GM18867 (cell line): Measurements from ENCODE around the gene DHX32.

ENCODE experiments used
- ATAC-seq: cut with Tn5 transposase; IDR thresholded peaks from one replicate; pipeline ENCODE4 v1.9.1; 2021; ENCODE audit warnings: mild to moderate bottlenecking, moderate library complexity; ENCODE audit not compliant: unreplicated experiment

DHX32 gene

DNA sequence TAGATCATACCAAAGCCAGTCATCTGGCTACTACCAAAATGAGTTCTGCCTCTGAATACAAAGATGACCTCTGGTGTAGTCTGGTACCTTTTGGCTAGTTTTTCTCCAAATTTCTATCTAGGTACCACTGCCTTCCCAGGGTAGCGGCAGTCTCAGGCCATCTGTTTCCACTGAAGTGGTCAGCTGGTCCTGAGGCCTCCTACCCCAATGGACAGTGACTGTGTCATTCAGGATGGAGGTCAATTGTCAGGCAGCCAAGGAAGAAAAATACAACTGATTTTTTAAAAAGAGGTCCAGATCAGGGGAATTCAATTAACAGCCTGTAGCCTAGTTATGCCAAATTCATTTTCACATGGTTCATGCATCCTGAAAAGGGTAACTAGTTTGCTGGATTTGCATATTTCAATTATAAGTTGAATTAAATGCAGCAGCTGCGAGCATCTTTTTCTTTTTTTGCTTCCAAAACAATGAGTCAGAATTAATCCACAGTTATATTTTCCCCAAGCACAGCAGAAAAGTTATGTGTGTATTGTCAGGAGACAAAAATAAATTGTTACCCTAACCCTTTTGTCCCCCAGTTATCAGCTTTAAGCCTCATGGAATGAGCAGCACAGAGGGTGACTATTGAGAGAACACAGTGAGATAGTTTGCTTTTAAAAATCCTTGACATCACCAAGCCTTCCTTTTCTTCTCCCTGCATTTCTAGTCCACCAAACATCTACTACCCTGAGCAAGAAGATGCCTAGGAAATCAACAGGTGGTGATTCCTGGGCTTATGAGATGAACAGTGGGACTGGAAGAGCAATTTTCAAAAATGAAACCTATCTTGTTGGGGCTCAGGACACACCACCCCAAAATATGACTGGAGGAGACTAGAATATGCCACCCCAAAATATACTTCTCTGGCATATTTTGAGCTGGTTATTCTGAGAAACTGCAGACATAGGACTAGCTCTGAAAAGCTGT, 30.0 kb downstream of the DHX32 start:
- ATAC-seq: no peak

- ATAC-seq: no peak
Measured at GRCh38 chr10:125849448-125849847, 31.6 kb downstream of the DHX32 start.

DNA sequence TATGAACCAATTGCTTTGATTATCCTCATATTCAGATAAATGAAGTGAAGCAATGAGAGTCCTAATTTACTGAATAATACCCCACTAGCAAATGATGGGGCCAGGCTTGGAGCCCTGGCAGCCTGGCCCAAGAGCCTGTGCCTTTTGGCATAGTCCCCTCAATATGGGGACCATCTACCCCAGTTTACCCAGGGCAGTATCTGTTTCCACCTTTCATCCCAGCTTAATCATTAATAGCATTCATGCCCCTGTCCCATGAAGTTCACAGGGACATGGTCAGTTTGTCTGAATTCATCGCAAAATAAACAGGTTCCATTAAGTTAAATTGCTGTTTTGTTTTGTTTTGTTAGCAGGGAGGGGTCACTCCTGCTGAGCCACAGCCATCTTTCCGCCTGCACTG, 32.2 kb downstream of the DHX32 start:
- ATAC-seq: no peak

DNA sequence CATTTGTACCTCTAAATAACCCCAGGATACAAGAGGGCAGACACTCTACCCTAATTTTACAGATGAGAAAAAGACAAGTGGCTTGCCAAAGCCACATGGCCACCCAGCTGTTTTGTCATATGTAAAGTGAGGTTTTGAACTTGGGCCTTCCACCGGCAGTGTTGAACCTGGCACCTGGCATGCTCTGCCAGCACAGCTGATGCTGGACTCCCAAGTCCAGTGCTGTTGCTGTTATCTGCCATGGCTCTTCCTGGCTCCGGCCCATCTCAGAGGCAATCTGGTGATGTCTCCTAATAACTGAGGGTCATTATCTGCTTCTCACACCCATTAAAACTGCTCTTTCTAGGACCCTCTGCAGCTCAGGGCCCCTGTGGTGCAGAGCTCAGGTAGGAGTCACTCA, 32.7 kb downstream of the DHX32 start:
- ATAC-seq: no peak

DNA sequence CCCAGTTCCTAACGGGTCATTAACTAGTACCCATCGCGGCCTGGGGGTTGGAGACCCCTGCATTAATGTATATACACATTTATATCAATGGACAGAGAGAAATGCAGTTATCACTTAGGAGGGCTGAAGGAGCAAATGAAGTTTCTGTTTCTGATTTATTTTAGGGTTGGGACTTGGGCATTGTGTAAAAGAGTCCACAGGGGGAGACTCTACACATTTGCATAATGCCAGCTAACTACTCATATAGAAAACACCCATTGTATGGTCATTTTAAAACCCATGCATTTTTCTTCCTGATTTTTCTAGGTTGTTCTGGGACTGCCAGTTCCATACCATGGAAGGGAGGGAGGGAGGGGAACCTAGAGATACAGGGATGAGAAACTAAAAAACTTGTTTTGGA, 34.2 kb downstream of the DHX32 start:
- peak; percentile 52 for ATAC-seq

DNA sequence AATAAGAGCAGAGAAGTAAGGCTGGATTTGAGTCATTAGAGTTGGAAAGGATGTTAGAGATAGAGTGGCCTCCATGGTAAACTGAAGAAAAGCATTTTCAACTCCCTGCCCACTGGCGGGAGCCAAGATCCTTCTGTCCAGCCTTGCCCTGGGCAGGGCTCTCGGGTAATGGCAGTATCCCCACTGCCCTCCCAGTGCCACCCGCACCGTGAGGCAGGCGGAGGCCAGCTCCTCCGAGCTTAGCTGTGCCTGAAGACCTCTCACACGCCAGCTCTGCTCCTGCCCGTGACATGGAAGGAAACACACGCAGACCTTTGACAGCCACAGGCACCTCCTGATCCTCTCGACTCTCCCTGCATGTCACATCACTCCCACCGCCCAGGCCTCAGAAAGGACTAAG, 35.5 kb downstream of the DHX32 start:
- no peak for ATAC-seq

DNA sequence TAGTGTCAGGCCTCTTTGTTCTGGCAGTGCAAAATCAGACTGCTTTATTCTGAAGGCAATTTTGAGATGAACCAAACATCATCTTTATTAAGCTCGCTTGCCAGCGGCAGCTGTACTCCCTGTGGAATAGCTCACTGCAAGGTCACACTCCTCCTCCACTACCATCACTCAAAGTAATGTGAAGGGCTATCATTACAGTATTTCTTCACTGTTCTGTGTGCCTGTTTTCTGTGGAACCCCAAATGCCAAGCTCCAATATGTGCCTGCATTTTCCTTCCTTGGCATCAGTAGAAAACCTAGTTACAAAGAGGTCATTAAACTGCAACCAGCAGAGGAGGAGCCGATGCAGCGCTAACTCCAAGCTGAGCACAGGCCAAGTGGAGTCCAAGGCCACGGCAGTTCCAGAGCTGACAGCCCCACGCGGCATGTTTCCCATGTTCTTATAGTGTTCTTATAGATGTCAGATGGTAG, 36.3 kb downstream of the DHX32 start:
- no peak for ATAC-seq

DNA sequence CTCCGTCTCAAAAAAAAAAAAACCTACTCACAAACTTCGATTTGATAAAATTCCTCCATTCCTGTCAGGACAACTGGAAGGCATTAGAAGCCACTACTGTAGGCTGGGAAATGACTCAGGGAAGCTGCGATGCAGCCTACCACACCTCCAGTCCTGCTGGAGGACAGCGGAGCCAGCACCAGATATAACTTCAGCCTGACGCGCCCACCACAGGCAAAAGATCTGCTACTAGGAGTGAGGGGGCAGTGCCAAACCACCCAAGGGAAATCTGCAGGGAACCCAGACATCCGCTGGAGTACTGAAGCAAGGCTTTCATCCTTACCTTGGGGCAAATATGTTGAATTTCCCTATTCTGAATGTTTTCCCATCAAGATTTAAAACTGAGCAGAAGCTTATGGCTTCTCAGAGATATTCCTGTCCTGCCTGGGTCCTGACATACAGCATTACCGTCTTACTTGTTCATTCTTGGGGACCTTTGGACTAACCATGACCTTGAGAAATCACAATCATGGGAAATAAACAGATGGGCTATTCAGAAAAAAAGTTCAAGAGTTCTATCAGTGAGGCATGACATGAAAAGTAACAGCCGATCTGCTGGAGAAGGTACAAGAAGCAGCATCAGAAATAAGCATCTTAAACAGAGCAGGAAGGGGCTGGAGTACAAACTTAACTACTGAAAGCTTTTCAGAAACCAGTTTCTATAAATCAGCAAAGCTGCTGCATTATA, 37.3 kb downstream of the DHX32 start:
- ATAC-seq: no peak

DNA sequence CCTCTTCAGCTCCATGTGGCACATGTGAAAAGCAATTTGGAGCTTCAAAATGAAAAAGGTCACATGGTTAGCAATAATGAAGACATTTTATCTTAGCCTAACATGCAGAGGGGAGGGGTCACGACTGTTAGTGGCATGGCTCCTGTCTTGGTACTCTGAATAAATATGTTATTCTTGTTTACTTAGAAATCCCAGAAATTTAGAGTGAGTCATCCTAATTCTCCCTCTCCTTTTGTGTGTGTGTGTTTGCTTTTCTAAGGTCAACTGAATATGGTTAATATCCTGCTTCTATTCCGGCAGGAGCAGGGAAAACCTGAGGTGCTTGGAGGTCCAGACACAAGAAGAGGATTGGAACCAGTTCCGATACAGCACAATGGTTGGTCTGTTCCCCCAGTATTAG, 40.1 kb downstream of the DHX32 start:
- no peak for ATAC-seq

GRCh38 chr10:125840406-125840805, 40.7 kb downstream of the DHX32 start:
- no peak for ATAC-seq

- ATAC-seq: no peak
Measured at GRCh38 chr10:125838802-125839575, 42.1 kb downstream of the DHX32 start.

- ATAC-seq: no peak
Measured at GRCh38 chr10:125836746-125837145, 44.3 kb downstream of the DHX32 start.

- no peak for ATAC-seq
Measured at GRCh38 chr10:125828311-125828710, 52.8 kb downstream of the DHX32 start.

DNA sequence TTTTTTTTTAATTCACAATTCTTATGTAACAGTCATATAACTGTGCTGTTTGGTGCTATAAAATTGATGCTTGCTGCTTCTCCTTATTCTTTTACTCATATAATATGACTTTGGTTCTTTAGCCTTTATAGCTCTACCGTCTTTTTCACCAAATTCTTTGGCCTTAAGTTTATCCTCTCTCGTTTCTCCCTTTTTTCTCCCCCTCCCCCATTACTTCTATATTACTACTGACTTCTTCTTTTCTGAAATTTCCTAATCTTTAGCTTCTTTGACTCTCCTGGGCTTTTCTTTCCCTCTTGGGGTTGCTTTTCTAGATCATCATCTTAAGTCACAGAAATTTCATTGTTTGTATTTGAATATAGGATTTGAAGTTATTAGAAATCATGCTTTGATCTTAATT, 54.0 kb downstream of the DHX32 start:
- ATAC-seq: no peak

DNA sequence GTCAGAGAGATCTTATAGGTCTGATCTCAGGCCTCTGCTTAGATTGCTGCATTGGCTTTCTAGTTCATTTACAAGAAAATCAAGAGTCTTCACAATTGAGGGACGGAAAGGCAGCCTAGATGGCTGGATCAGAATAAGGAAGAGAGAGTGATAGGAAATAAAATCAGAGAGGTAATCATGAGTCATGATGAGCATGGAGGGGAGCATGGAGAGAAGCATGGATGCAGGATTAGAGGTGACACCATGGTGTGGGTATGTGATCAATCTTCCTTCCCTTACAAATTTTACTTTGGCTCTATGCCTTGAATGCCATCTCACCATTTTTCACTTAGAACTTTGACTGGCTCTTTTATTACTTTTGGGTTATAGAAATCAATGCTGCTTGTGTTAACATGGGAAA, 56.4 kb downstream of the DHX32 start:
- ATAC-seq: no peak

- peak; percentile 0 for ATAC-seq
Measured at GRCh38 chr10:125823663-125824251, 57.3 kb downstream of the DHX32 start.

GRCh38 chr10:125822878-125823662, 58.0 kb downstream of the DHX32 start, which contains the start of the genes BCCIP and UROS:
BCCIP (plus strand) TSS chr10:125823546; CDS start chr10:125823558, 12 bp downstream.
UROS (minus strand) TSS chr10:125823258; CDS start chr10:125816499, 6,759 bp downstream.
- ATAC-seq: peak; percentile 75

GRCh38 chr10:125820701-125821100, 60.4 kb downstream of the DHX32 start:
- ATAC-seq: peak; percentile 75

- ATAC-seq: no peak
Measured at GRCh38 chr10:125817337-125817946, 63.6 kb downstream of the DHX32 start.
